HG02884 (cell line): Measurements from ENCODE around the gene S100A8.

Experiments
- ATAC-seq: cut with Tn5 transposase; IDR thresholded peaks from one replicate; pipeline ENCODE4 v1.9.1; 2021; ENCODE audit warnings: mild to moderate bottlenecking, moderate library complexity; ENCODE audit not compliant: unreplicated experiment

S100A8 gene

GRCh38 chr1:153364156-153364555 is 26.7 kb downstream of the S100A8 start:
- ATAC-seq, result no peak

DNA sequence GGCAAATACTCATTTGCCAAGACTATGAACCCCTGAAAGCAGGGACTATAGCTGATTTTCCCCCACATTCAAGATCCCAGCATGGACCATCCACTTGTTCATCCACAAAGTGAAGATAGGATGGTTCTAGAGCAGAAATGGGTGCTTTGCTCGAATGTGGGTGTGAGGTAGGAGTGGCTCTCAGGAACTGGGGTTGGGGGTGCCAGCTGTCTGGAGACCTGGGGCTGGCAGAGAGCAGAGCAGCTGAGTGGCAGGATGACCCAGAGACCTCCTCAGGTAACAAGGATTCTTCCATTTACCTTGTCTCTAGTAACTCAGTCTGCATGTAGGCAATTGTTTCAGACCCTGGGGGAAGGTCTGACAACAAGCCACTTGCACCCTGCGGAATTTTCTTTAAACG is 27.2 kb downstream of the S100A8 start:
- ATAC-seq, result no peak

DNA sequence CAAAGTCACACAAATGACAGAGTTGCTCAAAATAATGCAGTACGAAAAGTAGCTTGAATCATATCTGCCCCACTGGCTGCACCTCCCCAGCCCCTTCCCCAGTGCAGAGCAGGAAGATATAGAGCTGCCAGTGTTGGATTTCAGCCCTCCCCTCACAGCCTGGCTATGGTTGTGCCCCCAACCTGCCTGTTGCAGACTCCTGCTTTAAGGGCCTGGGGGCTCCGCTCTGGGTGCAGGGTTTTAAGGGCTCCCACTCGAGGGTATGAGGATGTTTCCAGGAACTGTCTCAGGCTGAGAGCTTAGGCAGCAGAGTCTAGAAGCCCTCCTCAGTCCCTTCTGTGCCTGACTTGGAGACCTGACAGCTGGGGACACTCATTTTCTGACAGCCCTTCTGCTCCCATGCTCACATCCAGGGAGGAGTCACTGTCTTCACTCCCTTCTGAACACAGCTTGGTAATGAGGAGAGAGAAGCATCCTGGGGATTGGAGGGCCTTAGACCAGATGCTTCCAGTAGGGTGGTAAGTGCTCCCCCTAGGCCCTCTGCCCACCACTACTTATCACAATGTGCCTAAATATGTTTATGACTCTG is 28.6 kb downstream of the S100A8 start:
- ATAC-seq, result no peak

DNA sequence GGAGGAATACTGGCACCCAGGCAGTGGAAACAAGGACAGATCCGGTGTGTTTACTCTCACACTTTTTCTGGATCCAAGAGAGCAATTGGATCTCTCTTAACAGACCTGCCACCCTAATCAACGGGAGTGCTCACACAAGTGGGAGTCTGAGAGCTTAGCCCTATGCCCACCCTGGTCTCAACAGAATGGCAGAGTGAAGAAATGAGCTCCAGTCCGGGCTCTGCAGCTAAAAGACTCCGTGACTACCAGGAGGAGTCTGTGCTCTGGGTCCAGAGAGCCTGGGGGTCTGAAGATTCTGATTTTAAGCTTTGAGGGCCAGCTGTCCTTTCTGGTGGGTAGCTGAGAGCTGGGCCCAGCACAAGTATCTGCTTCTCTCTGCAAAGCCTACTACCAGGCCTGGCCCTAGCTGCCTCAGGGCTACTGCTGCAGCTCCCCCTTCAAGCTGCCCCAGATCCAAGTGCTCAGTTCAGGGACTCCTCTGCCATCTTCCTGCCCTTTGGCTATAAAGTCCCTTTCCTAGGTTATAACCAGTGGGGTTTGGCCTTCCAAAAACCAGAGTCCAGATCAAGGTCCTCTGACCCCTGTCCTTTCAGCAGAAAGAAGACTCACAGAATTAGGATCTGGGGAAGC is 29.3 kb downstream of the S100A8 start:
- no peak for ATAC-seq

DNA sequence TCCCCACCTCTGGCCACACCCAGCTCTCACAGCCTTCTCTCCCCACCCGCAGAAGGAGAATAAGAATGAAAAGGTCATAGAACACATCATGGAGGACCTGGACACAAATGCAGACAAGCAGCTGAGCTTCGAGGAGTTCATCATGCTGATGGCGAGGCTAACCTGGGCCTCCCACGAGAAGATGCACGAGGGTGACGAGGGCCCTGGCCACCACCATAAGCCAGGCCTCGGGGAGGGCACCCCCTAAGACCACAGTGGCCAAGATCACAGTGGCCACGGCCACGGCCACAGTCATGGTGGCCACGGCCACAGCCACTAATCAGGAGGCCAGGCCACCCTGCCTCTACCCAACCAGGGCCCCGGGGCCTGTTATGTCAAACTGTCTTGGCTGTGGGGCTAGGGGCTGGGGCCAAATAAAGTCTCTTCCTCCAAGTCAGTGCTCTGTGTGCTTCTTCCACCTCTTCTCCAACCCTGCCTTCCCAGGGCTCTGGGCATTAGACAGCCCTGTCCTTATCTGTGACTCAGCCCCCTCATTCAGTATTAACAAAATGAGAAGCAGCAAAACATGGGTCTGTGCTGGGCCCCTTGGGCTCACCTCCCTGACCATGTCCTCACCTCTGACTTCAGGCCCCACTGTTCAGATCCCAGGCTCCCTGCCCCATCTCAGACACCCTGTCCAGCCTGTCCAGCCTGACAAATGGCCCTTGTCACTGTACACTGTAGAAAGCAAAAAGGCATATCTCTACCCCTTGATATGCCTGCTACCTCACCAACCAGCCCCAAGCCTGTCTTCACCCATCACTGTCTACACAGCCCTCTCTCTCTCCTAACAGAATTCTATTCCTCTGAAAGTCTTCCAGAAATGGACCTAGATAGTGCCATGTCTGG is 30.0 kb downstream of the S100A8 start:
- no peak for ATAC-seq

DNA sequence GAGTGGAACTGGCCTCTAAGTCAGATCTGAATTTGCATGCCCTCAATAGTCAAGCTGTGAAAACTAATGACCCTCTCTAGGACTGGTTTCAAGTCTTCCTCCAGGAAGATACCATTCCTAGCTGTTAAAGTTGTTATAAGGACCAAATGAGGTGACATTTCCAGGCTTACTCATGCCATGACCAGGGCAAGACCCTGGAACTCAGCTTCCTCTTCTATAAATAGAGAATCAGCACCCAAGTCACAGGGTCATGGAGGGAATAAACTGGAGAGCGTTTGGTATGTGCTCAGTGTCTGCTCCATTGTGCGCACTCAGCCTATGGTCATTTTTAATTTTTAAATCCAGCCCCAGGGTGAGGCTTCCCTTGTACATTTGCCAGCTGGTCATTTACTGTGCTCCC is 30.7 kb downstream of the S100A8 start:
- ATAC-seq, result no peak

GRCh38 chr1:153359241-153359640 is 31.6 kb downstream of the S100A8 start:
- no peak for ATAC-seq

DNA sequence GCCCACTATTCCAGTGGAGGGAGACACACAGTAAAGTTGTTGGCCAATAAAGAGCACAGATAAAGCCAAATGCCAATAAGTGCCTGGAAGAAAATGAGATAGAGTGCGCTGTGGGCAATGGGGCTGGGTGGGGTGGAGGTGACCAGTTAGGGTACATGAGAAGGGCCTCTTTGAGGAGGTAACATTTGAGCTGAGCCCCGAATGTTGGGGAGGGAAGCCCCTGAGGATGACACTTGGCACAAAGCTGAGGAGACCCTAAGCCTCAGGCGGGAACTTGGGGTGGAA is 32.2 kb downstream of the S100A8 start:
- no peak for ATAC-seq

GRCh38 chr1:153357853-153358690 is 32.8 kb downstream of the S100A8 start, which contains the start of gene S100A9:
Gene S100A9 (plus strand): TSS chr1:153357854. CDS start chr1:153358284, 430 bp downstream.
- ATAC-seq, result no peak

- no peak for ATAC-seq
Measured at GRCh38 chr1:153357076-153357852, 33.6 kb downstream of the S100A8 start.

GRCh38 chr1:153356392-153357075 is 34.3 kb downstream of the S100A8 start:
- no peak for ATAC-seq

GRCh38 chr1:153355445-153356071 is 35.3 kb downstream of the S100A8 start:
- no peak for ATAC-seq

DNA sequence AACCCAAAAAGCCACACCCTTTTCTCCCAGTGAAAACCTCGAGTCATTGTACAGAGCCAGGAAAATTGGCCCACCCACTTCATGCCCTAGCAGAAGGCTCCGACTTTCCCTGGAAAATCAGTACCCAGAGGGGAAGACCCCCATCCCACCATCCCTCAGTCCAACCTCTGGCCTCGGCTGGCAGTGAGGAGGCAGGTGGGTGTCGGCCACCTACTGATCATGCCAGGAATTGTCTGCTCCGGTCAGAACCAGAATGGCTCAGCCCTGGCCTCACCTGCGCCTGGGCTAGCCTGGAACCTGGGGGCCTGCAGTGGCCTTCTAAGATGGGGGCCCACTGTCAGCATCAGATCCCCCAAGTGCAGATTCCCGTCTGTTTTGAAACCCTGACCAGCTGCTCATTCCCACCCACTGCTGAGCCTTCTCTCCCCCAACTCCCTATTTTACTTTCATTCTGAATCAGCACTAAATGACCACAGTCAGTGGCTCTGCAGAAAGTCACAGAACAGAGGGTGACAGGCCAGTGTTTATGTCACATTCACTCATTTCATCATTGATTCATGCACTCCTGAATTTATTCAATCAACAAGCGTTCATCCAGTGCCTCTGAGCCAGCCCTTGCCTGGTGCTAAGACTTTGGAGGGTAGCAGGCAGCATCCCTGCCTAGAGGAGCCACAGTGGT is 36.2 kb downstream of the S100A8 start:
- ATAC-seq, result no peak

- ATAC-seq, result no peak
Measured at GRCh38 chr1:153353226-153353947, 37.5 kb downstream of the S100A8 start.

DNA sequence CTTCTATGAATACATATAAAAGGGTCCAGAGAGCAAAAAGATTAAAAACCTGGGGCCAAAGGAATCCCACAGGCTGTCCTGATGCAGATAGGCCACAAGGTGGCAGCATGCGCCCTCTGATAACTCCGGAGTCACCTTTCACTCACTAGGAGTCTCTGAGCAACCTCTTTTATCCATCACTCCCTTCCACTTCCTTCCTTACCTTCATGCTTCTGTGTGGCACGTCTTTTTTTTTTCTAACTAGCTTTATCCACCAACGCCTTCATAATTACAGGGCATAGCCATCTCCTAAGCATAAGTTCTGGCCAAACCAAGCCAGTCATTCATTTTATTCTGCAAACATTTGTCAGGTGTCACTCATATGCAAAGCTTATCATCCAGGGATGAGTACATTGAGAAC is 38.4 kb downstream of the S100A8 start:
- ATAC-seq, result no peak

GRCh38 chr1:153350321-153350957 is 40.4 kb downstream of the S100A8 start:
- ATAC-seq, result no peak

DNA sequence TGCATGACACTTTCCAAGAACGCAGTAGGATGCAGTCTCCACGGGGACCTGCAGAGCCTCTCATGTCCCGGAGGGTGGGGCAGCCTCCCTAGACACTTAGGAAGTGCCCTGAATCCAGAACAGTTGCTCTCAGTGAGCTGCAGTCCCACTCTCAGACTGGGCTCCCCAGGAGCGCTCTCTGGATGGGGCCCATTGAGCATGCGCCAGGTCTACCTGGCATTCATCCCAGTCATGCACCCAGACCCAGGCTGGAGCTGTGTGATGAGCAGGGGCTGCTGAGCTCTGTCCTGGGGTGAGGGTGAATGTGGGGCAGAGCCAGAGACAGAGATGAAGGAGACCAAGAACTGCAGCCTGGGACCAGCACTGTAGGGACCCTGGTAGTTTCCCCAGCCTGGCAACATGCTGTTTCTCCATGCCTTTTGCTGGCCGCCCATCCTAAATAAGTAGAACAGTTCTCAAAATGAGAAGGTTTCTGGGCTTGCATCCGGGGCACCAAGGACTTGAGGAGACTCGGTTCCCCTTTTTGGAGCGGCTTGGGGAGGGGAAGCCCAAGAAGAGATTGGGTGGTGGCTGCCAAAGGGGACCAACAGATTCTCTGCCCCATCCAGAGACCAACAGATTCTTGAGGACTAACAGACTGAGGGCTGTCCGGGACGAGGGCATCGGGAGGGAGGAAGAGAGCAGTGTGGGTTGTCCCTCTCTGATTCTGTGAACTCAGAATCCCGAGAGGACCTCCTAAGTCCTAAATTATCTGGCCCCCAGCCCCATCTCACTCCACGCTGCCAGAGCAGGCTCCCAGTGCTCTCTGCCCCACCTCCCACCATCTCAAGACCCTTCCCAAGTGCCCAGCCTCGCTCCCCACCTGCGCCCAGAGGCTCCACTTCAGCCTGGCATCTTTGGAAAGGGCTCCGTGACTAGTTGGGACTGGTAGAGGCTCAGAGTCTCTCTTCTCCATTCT is 41.2 kb downstream of the S100A8 start:
- ATAC-seq, result no peak
